GM21526 (cell line): Measurements from ENCODE around the gene SLC2A6.

Experiments used
- ATAC-seq: cut with Tn5 transposase; IDR thresholded peaks from one replicate; pipeline ENCODE4 v1.9.1; 2021; ENCODE audit warnings: moderate library complexity; ENCODE audit not compliant: unreplicated experiment, low FRiP score

The SLC2A6 gene

DNA sequence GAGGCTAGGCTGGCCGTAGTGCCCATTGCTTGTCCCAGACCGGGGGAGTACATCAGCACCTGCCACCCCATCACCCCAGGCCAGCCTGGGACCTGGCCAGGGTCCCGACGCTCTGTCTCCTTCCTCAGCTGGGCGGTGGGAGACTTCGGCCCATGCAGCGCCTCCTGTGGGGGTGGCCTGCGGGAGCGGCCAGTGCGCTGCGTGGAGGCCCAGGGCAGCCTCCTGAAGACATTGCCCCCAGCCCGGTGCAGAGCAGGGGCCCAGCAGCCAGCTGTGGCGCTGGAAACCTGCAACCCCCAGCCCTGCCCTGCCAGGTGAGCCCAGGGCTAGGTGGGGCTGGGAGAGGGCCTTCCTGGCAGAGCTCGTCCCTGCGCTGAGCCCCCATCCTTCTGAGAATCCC is 35.7 kb downstream of the SLC2A6 start:
- ATAC-seq, result no peak

DNA sequence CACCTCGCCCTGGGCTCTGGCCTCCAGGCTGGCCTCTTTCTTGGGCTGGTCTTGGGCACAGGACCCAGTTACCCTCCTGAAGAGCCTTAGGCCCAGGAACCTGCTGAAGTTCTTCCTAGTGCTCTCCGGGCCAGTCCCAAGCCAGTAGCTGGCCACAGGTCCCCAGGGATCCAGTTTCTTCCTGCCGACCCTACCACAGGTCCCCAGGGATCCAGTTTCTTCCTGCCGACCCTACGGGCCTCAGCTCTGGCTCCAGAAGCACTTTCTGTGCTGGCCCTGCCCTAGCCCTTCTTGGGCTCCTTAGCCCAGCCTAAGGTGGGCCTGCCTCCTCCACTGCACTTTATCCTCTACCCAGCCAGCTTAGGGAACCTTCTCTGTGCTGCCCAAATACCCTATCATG is 37.3 kb downstream of the SLC2A6 start:
- no peak for ATAC-seq

DNA sequence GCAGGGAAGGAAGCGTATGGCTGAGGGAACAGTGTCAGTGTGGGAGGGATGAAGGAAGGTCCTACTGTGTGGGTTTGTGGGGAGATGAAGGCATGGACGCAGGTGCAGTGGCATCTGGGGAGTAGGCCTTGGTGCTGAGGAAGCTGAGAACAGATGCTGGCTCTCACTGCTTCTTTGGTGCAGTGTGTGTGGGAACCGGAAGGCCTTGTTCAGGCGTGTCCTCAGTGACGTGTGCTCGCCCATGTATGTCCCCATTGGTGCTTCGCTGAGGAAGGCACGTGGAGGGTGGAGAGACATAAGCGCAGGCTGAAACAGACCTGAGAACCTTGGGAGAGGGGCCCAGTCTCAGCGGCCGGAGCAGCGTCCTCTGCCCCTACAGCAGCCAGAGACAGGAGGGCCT is 38.0 kb downstream of the SLC2A6 start:
- ATAC-seq, result no peak

DNA sequence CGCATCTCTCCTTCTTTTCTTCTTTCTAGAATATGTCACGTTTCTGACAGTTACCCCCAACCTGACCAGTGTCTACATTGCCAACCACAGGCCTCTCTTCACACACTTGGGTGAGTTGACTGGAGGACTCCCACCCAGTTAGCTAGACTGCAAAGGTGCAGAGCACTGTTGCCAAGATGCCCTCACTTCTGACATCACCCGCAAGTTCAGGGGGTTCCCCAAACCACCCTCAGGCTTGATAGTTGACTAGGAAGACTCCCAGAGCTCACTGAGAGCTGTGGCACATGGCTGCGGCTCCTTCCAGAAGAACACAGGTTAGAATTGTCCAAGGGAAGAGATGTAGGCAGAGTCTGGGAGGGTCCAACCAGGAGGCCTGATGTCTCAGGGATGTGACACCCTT is 39.6 kb downstream of the SLC2A6 start:
- ATAC-seq, result no peak

DNA sequence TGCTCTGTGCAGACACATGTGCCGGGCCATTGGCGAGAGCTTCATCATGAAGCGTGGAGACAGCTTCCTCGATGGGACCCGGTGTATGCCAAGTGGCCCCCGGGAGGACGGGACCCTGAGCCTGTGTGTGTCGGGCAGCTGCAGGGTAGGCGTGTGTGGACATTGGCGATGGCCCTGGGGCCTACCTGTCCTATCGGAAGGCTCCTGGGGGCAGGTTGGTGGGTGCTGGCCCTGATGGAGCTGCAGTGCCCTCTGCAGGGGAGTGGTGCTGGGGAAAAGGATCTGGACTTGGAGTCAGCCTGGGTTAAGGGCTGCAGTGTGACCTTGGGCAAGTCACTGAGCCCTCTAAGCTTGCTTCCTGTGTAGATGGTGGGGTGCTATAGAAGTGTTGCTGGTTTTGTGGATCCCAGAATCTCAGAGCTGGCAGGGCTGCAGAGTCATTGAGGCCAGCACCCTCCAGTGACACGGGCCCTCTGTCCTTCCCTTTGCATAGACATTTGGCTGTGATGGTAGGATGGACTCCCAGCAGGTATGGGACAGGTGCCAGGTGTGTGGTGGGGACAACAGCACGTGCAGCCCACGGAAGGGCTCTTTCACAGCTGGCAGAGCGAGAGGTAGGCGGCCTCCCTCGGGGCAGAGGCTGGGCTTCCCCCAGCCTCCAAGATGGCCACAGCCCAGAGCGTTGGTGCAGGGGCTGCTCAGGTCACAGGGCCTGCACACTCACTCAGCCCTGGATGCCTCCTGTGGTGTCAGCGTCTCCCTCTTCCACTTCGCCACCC is 41.0 kb downstream of the SLC2A6 start:
- no peak for ATAC-seq

DNA sequence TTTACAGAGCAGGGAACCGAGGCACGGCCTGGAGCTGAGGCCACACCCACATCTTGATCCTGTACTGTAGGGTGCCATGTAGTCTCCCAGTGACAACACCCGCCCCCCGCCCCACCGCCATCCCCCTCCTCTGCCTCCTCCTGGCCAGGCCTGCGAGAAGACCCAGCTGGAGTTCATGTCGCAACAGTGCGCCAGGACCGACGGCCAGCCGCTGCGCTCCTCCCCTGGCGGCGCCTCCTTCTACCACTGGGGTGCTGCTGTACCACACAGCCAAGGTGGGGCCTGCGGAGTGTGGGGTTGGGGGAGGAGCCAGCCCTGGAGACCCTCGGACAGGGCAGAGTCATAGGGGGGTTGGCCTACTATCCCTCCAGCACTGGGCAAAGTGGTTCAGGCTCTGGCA is 42.2 kb downstream of the SLC2A6 start:
- no peak for ATAC-seq

DNA sequence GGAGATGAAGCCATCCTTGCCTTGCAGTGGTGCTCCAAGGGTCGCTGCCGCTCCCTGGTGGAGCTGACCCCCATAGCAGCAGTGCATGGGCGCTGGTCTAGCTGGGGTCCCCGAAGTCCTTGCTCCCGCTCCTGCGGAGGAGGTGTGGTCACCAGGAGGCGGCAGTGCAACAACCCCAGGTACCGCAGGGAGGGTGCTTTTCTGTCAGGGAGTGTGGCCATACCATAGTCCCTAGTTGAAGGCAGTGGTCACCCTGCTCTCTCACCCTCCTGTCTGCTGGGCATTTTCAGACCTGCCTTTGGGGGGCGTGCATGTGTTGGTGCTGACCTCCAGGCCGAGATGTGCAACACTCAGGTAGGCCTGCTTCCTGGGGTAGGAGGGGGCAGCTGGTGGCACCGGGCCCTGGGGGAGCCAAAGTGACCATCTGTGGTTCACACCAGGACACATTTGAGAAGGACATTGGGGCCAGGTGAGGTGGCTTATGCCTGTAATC is 45.5 kb downstream of the SLC2A6 start:
- ATAC-seq, result no peak

DNA sequence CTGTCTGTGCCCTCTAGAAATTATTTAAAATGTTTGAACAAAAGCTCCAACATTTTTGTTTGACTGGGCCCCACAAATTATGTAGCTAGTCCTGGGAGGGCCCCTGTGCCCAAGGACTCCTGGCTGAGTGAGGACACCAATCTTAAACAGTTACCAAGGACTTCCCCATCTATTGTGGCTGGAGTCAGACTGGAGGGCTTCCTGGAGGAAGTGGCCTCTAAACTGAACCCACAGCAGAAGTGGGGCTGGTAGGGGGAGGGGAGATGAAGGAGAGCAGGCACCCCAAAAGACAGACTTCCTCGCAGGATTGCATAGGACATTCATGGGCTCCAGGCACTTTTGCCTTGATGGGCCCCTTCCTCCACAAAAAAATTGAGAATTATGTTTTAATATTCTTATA is 48.7 kb downstream of the SLC2A6 start:
- no peak for ATAC-seq

DNA sequence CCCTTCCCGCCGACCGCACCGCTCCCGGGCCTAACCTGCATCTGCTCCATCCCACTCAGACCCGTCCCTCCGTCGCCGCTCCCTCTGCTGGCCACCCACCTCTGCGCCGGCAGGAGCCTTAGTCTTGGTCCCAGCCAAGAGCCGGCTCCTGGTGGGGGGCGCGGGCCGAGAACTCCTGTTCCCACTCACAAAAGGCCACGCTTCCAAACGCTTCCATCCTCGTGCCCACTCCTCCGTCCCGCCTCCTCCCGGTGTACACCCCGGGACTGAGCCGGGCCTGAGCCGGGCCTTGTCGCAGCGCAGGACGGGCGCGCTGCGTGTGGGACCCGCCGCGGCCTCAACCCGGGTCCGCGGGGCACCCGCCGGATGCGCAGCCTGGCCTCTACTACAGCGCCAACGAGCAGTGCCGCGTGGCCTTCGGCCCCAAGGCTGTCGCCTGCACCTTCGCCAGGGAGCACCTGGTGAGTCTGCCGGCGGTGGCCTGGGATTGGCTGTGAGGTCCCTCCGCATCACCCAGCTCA is 49.2 kb downstream of the SLC2A6 start:
- no peak for ATAC-seq

DNA sequence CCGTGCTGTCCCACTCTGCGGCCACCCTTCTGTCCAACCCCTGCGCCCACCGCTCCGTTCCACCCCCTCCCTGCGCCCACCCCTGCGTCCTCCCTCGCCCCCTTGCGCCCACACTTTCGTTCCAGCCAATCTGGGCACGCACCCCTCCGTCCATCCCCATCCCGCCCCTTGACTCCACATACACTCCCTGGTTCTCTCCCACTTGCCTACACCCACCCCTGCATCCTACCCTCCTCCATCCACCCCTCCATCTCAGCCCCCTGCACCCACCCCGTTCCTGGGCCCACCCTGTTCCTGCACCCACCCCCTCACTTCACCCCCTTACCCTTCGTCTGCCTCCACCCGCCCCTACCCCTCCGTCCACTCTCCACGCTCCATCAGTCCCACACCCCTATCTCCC is 49.7 kb downstream of the SLC2A6 start:
- ATAC-seq, result no peak

DNA sequence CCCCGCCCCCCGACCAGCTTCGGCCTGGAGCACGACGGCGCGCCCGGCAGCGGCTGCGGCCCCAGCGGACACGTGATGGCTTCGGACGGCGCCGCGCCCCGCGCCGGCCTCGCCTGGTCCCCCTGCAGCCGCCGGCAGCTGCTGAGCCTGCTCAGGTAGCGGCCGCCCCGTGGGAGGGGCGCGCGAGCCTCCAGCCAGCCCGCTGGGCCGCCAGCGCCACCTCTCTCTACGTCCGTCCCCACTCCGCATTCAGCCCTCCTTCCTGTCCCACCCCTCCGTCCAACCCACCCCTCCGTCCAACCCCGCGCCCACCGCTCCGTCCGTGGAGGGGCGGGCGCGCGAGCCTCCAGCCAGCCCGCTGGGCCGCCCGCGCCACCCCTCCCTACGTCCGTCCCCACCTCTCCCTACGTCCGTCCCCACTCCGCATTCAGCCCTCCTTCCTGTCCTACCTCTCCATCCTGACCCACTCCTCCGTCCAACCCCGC is 50.2 kb downstream of the SLC2A6 start:
- no peak for ATAC-seq

DNA sequence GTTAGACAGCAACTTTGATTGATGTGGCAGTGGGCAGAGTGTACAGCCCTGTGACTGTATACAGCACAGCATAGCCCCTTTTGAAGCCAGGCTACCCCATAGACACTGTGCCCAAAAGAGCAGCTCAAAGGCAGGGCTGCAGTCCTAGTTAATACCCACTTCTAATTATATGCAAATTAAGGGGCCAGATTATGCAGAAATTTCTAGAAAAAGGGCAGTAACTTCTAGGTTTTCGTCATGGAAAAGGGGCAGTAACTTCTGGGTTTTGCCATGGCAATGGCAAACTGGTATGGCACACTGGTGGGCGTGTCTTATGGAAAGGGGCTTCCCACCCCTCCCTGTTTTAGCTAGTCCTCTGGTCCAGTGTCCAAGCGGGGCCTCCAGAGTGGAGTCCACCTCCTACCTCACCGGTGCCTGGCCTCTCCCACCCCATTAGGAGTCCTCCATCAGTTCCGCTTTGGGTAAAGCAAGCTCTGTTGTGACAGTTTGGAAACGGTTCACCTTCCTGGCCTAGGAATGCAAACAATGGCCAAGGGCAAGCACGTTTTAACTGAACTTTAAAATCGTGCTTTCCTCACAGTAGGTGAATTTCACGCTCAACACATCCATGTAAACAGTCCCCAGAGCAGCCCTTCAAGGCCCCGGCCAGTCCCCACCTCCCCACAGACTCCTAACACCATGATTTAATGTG is 51.1 kb downstream of the SLC2A6 start:
- no peak for ATAC-seq

DNA sequence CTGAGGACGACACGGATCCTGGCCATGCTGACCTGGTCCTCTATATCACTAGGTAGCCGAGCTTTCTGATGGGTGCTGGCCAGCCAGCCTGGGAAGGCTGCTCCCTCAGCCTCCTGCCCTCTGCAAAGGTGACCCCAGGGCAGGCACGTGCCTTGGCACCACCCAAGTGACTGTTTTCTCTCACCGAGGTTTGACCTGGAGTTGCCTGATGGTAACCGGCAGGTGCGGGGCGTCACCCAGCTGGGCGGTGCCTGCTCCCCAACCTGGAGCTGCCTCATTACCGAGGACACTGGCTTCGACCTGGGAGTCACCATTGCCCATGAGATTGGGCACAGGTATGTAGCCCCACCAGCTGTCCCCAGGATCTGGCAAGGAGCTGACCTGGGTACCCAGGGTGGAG is 52.9 kb downstream of the SLC2A6 start:
- no peak for ATAC-seq

DNA sequence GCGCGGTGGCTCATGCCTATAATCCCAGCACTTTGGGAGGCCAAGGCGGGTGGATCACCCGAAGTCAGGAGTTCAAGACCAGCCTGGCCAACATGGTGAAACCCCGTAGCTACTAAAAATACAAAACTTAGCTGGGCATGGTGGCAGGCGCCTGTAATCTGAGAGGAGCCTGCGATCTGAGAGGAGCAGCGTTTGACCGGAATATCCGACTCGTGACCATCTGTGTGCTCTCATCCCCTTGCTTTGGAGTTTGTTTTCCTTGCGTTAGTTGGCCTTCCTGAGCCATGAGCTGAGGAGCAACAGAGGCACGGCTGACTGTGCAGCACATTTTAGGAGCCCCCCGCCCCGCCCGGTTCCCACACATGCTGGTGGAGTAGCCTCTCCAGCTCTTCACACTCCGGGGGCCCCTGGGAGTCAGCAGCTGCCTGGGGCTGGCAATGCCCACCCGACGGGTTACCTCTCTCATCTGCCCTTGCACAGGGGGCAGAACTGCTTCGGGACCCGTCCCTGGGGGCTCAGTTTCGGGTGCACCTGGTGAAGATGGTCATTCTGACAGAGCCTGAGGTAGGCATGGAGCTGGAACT is 53.8 kb downstream of the SLC2A6 start:
- no peak for ATAC-seq

DNA sequence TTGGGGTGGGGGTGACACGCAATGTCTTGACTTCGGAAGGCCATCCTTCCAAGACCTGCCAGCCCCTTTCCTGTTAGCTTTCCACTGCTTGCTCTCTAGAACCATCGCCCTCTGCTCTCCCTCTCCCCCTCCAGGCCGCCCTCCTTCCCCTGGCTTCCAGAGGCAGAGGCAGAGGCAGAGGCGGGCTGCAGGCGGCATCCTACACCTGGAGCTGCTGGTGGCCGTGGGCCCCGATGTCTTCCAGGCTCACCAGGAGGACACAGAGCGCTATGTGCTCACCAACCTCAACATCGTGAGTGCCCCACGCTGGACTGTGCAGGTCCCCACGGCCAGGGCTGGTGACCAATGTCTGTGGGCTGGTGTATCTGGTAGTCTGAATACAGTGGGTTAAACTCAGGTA is 54.7 kb downstream of the SLC2A6 start:
- no peak for ATAC-seq

DNA sequence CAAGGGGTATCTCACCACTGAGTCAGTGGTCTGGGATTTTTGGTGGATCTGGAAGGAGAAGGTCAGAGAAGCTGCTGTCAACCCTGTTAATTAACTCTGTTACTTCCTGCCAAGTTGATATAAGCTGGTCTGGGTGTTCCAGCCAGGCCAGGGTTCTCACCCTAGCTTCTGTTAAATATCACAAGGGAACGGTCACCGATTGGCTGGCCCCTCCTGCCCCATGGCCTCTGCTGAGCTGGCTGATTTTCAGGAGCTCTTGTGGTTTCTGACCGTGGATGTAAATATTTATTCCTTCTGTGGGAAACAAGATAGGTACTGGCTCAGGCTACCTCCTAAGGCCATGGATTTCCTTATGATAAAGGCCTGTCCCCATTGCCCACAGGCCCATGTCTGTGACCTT is 55.7 kb downstream of the SLC2A6 start:
- ATAC-seq, result no peak

DNA sequence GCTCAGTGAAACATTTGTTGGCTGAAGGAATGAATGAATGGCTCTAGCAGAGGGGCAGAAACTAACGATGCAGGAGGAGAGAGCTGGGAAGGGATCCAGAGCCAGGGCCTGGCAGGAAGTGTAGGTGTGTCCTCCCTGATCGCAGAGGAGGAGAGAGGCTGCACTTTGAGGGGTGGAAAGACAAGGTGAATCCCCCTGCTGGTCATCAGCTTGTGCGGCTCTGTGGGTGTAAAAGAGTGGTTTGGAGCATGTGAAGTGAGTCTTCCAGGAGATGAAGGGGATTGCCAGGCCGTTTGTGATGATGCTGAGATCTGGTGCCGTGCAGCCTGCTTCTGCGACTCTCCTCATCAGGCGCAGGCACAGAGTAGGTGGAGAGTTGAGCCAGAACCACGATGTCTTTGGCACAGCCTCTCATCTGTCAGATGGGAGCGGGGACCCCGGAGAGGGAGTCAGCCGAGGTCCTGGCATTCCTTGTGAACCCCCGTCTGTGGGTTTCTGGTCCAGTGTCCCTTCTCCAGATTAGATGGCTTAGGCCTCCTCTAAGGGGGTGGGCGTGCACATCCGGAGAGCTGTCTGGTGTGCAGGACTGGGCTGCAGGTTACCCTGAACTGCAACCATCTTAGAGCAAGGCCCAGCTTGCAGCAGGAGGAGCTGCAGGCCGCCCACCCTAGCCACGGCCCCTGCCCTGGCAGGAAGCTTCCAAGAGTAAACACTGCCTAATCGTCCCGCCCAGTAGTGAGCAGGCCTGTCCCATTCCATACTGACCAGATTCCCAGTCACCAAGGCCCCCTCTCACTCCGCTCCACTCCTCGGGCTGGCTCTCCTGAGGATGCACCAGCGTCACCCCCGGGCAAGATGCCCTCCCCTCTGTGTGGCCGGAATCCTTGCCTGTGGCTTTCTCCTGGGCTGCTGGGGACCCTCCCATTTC is 57.0 kb downstream of the SLC2A6 start, which contains the start of gene ADAMTS13:
Gene ADAMTS13 (plus strand): TSS at position 753 of the 928 bp plus-strand sequence. CDS start 77 bp downstream, at position 830.
- ATAC-seq, result no peak
